Muscle layer of duodenum (tissue), 2 donors: ENCODE measurements around the gene KIF21A.

ENCODE experiments used
- H3K27ac ChIP-seq: one replicate; pipeline ENCODE4 v1.7.0; 2013; ENCODE audit warnings: mild to moderate bottlenecking, low read length
- H3K27me3 ChIP-seq: one replicate; pipeline ENCODE4 v1.7.0; 2013; ENCODE audit warnings: low read depth, mild to moderate bottlenecking, control low read depth, low read length
- H3K36me3 ChIP-seq, 2 donors: one replicate each; pipeline ENCODE4 v1.7.0; 2013; ENCODE audit warnings: low read length in 2 of 2, control low read depth in 1 of 2, mild to moderate bottlenecking in 1 of 2; ENCODE audit not compliant: insufficient read depth in 2 of 2, control insufficient read depth in 1 of 2
- H3K4me1 ChIP-seq, 2 donors: one replicate each; pipeline ENCODE4 v1.7.0; 2013; ENCODE audit warnings: low read length in 2 of 2, mild to moderate bottlenecking in 2 of 2, control low read depth in 1 of 2, moderate library complexity in 1 of 2; ENCODE audit not compliant: insufficient read depth in 2 of 2, control insufficient read depth in 1 of 2
- H3K4me3 ChIP-seq, 2 donors: one replicate each; pipeline ENCODE4 v1.7.0; 2013; ENCODE audit warnings: low read length in 2 of 2, low read depth in 1 of 2, mild to moderate bottlenecking in 1 of 2
- H3K9me3 ChIP-seq, 2 donors: one replicate each; pipeline ENCODE4 v1.7.0; 2013; ENCODE audit warnings: low read length in 2 of 2, control low read depth in 1 of 2, mild to moderate bottlenecking in 1 of 2; ENCODE audit not compliant: control insufficient read depth in 1 of 2
- donor health status: healthy.

Gene KIF21A

GRCh38 chr12:39359645-39360044 is 83.3 kb downstream of the KIF21A start:
- no peaks in the 10 kb centered on the region for H3K9me3 ChIP-seq
- no peaks in the 10 kb centered on the region for H3K27me3 ChIP-seq
- H3K4me1 ChIP-seq: no peaks in the 10 kb centered on the region
- H3K4me3 ChIP-seq: no peak overlapping the region
- H3K36me3 ChIP-seq: peaks cover 0 to 10% of the 10 kb centered on the region in 2 donors
- no peak overlapping the region for H3K27ac ChIP-seq

- Histone ChIP-seq H3K27ac (no peak overlapping the region), H3K4me3 (no peak overlapping the region)
These were observed 85.9 kb downstream of the KIF21A start for GRCh38 chr12:39357041-39357440.

GRCh38 chr12:39355841-39356240 is 87.1 kb downstream of the KIF21A start:
- H3K9me3 ChIP-seq: no peaks in the 10 kb centered on the region
- H3K36me3 ChIP-seq: peaks cover 0 to 5% of the 10 kb centered on the region in 2 donors
- H3K4me3 ChIP-seq: no peak overlapping the region

More at GRCh38 chr12:39357041-39357440, 85.9 kb downstream of the KIF21A start:
- Histone ChIP-seq H3K27me3 (no peaks in the 10 kb centered on the region), H3K9me3 (no peaks in the 10 kb centered on the region), H3K4me1 (no peaks in the 10 kb centered on the region), H3K36me3 (peaks cover 0 to 5% of the 10 kb centered on the region in 2 donors)

GRCh38 chr12:39354955-39355354 is 88.0 kb downstream of the KIF21A start:
- Histone ChIP-seq H3K27me3 (no peaks in the 10 kb centered on the region), H3K36me3 (peaks cover 0 to 5% of the 10 kb centered on the region in 2 donors), H3K27ac (no peak overlapping the region), H3K9me3 (no peaks in the 10 kb centered on the region), H3K4me1 (no peaks in the 10 kb centered on the region), H3K4me3 (no peak overlapping the region)

More at GRCh38 chr12:39355841-39356240, 87.1 kb downstream of the KIF21A start:
- no peaks in the 10 kb centered on the region for H3K27me3 ChIP-seq
- no peak overlapping the region for H3K27ac ChIP-seq
- H3K4me1 ChIP-seq: no peaks in the 10 kb centered on the region

GRCh38 chr12:39352471-39353017 is 90.4 kb downstream of the KIF21A start:
- H3K27ac ChIP-seq: no peak overlapping the region
- no peaks in the 10 kb centered on the region for H3K4me1 ChIP-seq
- peaks cover 0 to 5% of the 10 kb centered on the region in 2 donors for H3K36me3 ChIP-seq
- no peaks in the 10 kb centered on the region for H3K9me3 ChIP-seq
- no peaks in the 10 kb centered on the region for H3K27me3 ChIP-seq
- H3K4me3 ChIP-seq: no peak overlapping the region

- no peaks in the 10 kb centered on the region for H3K27me3 ChIP-seq
- H3K36me3 ChIP-seq: no peaks in the 10 kb centered on the region
- H3K27ac ChIP-seq: no peak overlapping the region
- H3K4me1 ChIP-seq: no peaks in the 10 kb centered on the region
- H3K9me3 ChIP-seq: no peaks in the 10 kb centered on the region
- no peak overlapping the region for H3K4me3 ChIP-seq
These were observed 91.8 kb downstream of the KIF21A start for GRCh38 chr12:39351153-39351552.

- H3K9me3 ChIP-seq: no peaks in the 10 kb centered on the region
- H3K36me3 ChIP-seq: no peaks in the 10 kb centered on the region
- no peaks in the 10 kb centered on the region for H3K4me1 ChIP-seq
- H3K27ac ChIP-seq: no peak overlapping the region
- H3K4me3 ChIP-seq: no peak overlapping the region
- H3K27me3 ChIP-seq: no peaks in the 10 kb centered on the region
These were observed 93.8 kb downstream of the KIF21A start for GRCh38 chr12:39348941-39349626.

GRCh38 chr12:39348523-39348922 is 94.4 kb downstream of the KIF21A start:
- no peaks in the 10 kb centered on the region for H3K4me1 ChIP-seq
- H3K36me3 ChIP-seq: no peaks in the 10 kb centered on the region
- H3K27me3 ChIP-seq: no peaks in the 10 kb centered on the region
- no peaks in the 10 kb centered on the region for H3K9me3 ChIP-seq
- H3K4me3 ChIP-seq: no peak overlapping the region
- no peak overlapping the region for H3K27ac ChIP-seq

- Histone ChIP-seq H3K4me1 (no peaks in the 10 kb centered on the region), H3K9me3 (no peaks in the 10 kb centered on the region), H3K27ac (no peak overlapping the region), H3K36me3 (no peaks in the 10 kb centered on the region), H3K4me3 (no peak overlapping the region), H3K27me3 (no peaks in the 10 kb centered on the region)
These were observed 98.0 kb downstream of the KIF21A start for GRCh38 chr12:39344926-39345325.

- H3K27me3 ChIP-seq: no peaks in the 10 kb centered on the region
- no peaks in the 10 kb centered on the region for H3K4me1 ChIP-seq
- no peaks in the 10 kb centered on the region for H3K9me3 ChIP-seq
- H3K36me3 ChIP-seq: no peaks in the 10 kb centered on the region
- H3K27ac ChIP-seq: no peak overlapping the region
- no peak overlapping the region for H3K4me3 ChIP-seq
These were observed 99.3 kb downstream of the KIF21A start for GRCh38 chr12:39343665-39344064.

- Histone ChIP-seq H3K36me3 (peaks cover 0 to 3% of the 10 kb centered on the region in 2 donors), H3K9me3 (no peaks in the 10 kb centered on the region), H3K4me3 (no peak overlapping the region), H3K4me1 (no peaks in the 10 kb centered on the region), H3K27me3 (no peaks in the 10 kb centered on the region), H3K27ac (no peak overlapping the region)
These were observed 101.2 kb downstream of the KIF21A start for GRCh38 chr12:39341761-39342160.

- H3K36me3 ChIP-seq: peaks cover 0 to 3% of the 10 kb centered on the region in 2 donors
These were observed 101.7 kb downstream of the KIF21A start for GRCh38 chr12:39341179-39341578.

More at GRCh38 chr12:39341179-39341578, 101.7 kb downstream of the KIF21A start:
- no peaks in the 10 kb centered on the region for H3K9me3 ChIP-seq
- no peaks in the 10 kb centered on the region for H3K27me3 ChIP-seq
- no peak overlapping the region for H3K27ac ChIP-seq
- H3K4me3 ChIP-seq: no peak overlapping the region
- no peaks in the 10 kb centered on the region for H3K4me1 ChIP-seq
